ENCODE measurements around the gene RPL29.

GRCh38 chr3:52004906-52005395 is 9.3 kb upstream of the RPL29 start:
- TF ChIP-seq CTCF (IDR thresholded peaks at IDR 0.05) (no peak), POLR2AphosphoS5 (IDR thresholded peaks at IDR 0.05) (no peak), POLR2A (IDR thresholded peaks at IDR 0.05) (no peak), EP300 (IDR thresholded peaks at IDR 0.05) (no peak)

Measured in upper lobe of left lung (tissue), 4 donors.